K562 (cell line): ENCODE data around the gene MLN.

Experiments
- MAFF ChIP-seq: IDR thresholded peaks from 2 replicates; pipeline ENCODE4 v1.6.1; 2012; ENCODE audit warnings: low read length, improper control_type of control experiment
- ZNF232 ChIP-seq: sonication (generic); formaldehyde crosslinking; IDR thresholded peaks from 2 replicates; pipeline ENCODE4 v1.8.0; 2022; ENCODE audit warnings: mild to moderate bottlenecking, missing genetic modification reagents
- TF ChIP-seq, protein P1 (sequence below): sonication (generic); formaldehyde crosslinking; IDR thresholded peaks from 2 replicates; pipeline ENCODE4 v1.9.0; 2022; ENCODE audit warnings: mild to moderate bottlenecking, missing genetic modification reagents

DNA sequence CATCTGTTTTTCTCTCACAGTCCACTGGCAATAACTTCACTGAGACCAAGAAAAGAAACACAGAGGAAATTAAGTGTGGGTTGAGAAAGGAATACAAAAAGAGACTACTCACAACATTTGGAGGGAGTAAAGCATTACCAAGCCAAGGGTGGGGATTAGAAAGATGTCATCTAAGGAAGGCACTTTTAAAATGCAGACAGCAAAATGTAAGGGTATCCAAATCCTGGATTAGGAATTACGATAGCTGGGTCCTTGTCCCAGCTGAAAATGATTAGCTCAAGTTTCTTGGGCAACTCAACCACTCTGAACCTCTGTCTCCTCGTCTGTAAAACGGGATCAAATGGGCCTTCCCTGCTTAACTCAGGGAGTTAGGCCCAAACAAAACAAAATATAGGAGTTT lies 17.1 kb downstream of the MLN start:
- TF ChIP-seq MAFF (no peak), ZNF232 (no peak)
- TF ChIP-seq, protein P1, sequence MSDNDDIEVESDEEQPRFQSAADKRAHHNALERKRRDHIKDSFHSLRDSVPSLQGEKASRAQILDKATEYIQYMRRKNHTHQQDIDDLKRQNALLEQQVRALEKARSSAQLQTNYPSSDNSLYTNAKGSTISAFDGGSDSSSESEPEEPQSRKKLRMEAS (CRISPR knock-in tag): no peak
